C4-2B (cell line): ENCODE results near the gene ABLIM3.

ENCODE experiments used
- ZFX ChIP-seq: fragments of 450-650 bp; IDR thresholded peaks from 2 replicates; pipeline ENCODE4 v1.6.1; 2017
- TF ChIP-seq, protein P1 (sequence below): fragments of 450-650 bp; conservative IDR thresholded peaks from 2 replicates; pipeline ENCODE4 v1.5.1; 2017; ENCODE audit warnings: mild to moderate bottlenecking

DNA sequence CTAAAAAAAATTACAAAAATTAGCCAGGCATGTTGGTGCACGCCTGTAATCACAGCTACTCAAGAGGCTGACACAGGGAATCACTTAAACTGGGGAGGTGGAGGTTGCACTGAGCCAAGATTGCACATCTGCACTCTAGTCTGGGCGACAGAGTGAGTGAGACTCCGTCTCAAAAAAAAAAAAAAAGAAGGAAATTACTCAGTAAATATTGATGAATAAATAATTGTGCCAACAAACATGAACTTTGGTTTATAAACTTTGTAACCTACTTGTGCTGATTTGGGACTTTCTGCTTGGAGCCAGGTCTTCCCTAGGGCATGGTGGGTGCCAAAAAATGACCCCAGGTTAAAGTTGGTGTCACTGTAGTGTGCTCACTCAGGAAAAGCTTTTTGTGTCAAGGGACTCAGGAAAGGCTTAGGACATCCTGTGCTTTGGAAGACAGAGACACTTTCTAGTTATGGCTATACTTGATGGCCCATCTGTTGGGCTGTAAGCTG lies 19.0 kb downstream of the ABLIM3 start:
- TF ChIP-seq, protein P1, sequence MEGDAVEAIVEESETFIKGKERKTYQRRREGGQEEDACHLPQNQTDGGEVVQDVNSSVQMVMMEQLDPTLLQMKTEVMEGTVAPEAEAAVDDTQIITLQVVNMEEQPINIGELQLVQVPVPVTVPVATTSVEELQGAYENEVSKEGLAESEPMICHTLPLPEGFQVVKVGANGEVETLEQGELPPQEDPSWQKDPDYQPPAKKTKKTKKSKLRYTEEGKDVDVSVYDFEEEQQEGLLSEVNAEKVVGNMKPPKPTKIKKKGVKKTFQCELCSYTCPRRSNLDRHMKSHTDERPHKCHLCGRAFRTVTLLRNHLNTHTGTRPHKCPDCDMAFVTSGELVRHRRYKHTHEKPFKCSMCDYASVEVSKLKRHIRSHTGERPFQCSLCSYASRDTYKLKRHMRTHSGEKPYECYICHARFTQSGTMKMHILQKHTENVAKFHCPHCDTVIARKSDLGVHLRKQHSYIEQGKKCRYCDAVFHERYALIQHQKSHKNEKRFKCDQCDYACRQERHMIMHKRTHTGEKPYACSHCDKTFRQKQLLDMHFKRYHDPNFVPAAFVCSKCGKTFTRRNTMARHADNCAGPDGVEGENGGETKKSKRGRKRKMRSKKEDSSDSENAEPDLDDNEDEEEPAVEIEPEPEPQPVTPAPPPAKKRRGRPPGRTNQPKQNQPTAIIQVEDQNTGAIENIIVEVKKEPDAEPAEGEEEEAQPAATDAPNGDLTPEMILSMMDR, result no peak
- no peak for TF ChIP-seq ZFX
